BLaER1 (cell line): Measurements from ENCODE around the gene EXOC6B.

Experiments
- H3K27ac ChIP-seq: shearing (Covaris generic); formaldehyde crosslinking; 2 replicates; pipeline ENCODE4 v1.8.1; 2022
- H3K27me3 ChIP-seq: shearing (Covaris generic); formaldehyde crosslinking; 2 replicates; pipeline ENCODE4 v1.8.1; 2022
- H3K36me3 ChIP-seq: shearing (Covaris generic); formaldehyde crosslinking; 2 replicates; pipeline ENCODE4 v1.8.1; 2022
- H3K4me1 ChIP-seq: shearing (Covaris generic); formaldehyde crosslinking; 2 replicates; pipeline ENCODE4 v1.8.1; 2022
- H3K4me2 ChIP-seq: shearing (Covaris generic); formaldehyde crosslinking; 2 replicates; pipeline ENCODE4 v1.8.1; 2022
- H3K4me3 ChIP-seq: shearing (Covaris generic); formaldehyde crosslinking; 2 replicates; pipeline ENCODE4 v1.8.1; 2022
- H3K9ac ChIP-seq: shearing (Covaris generic); formaldehyde crosslinking; 2 replicates; pipeline ENCODE4 v1.8.1; 2022
- H3K9me3 ChIP-seq: shearing (Covaris generic); formaldehyde crosslinking; 2 replicates; pipeline ENCODE4 v1.8.1; 2022
- H4K20me1 ChIP-seq: shearing (Covaris generic); formaldehyde crosslinking; 2 replicates; pipeline ENCODE4 v1.8.1; 2022
- Cebpa-rat ChIP-seq: shearing (Covaris generic); IDR thresholded peaks from 2 replicates; pipeline ENCODE4 v1.8.1; 2022

Gene EXOC6B

DNA sequence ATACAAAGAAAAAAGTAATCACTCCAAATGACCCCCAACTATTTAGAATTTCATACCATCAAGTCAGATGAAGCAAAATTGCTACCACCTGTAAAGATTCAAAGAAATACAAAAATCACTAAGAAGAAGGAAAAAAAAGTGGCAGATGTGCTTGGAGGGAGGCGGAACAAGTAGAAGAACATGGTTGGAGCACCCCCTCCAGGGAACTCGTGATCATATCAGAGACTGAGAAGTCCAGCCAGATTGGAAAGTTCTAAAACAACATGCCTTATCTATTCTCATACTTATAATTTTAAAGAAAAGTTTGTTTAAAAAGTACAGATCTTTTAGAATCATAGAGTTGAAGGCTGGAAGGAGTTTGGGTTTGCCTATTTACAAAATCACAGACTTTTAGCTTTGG, 564.8 kb downstream of the EXOC6B start:
- no peak overlapping the region for H3K9ac ChIP-seq
- TF ChIP-seq Cebpa-rat: no peak
- no peak overlapping the region for H3K4me3 ChIP-seq
- H3K4me2 ChIP-seq: no peak overlapping the region
- H3K27ac ChIP-seq: no peak overlapping the region
- H4K20me1 ChIP-seq: no peaks in the 10 kb centered on the region
- H3K4me1 ChIP-seq: peaks cover 9% of the 10 kb centered on the region
- no peaks in the 10 kb centered on the region for H3K9me3 ChIP-seq
- no peaks in the 10 kb centered on the region for H3K36me3 ChIP-seq
- H3K27me3 ChIP-seq: no peaks in the 10 kb centered on the region

DNA sequence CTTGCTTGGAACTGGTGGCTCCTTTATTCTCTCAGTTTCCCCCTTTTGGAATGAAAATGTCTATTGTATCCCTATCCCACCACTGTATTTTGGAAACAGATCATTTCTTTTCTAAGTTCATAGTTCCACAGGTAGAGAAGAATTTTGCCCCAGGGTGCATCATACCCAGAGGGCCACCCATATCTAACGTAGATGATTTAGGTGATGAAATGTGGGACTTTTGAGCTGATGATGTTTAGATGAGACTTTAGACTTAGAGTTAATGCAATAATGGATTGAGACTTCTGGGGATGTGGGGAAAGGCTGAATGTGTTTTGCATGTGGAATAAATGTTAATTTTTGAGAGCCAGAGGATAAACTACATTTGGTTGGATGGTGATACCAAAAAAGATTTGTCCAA, 570.3 kb downstream of the EXOC6B start:
- no peak overlapping the region for H3K9ac ChIP-seq
- TF ChIP-seq Cebpa-rat: no peak
- peaks cover 9% of the 10 kb centered on the region for H3K4me1 ChIP-seq
- no peaks in the 10 kb centered on the region for H3K9me3 ChIP-seq
- no peak overlapping the region for H3K27ac ChIP-seq
- H3K27me3 ChIP-seq: no peaks in the 10 kb centered on the region
- H3K4me2 ChIP-seq: no peak overlapping the region
- no peak overlapping the region for H3K4me3 ChIP-seq
- no peaks in the 10 kb centered on the region for H3K36me3 ChIP-seq
- H4K20me1 ChIP-seq: no peaks in the 10 kb centered on the region

DNA sequence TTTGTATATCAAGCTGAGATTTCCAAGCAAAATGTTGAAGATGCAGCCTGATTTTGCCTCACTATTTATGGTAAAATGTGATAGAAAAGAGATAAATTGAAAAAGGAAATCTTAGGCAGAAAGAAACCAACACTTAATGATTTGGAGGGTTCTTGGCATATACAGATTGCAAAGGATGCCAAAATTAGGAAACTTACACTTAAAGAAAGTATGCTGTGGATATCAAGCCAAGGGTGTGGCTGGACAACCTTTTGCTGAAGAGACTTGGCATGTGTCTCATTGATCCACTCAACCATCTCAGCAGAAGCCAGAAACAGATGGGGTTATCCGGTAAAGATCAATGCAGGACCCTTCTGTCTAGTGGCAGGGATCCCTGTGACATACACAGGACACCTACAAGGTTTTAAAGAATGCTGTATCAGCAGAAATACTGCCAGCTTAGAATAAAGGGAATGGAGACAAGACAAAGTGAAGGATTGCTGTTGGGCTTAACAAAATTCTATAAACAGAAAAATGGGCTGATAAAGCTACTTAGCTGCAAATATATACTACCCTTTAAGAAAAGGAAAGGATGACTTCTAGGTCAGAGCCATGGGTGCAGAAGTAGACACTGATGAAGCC, 570.9 kb downstream of the EXOC6B start:
- H3K36me3 ChIP-seq: no peaks in the 10 kb centered on the region
- no peak overlapping the region for H3K4me2 ChIP-seq
- peaks cover 9% of the 10 kb centered on the region for H3K4me1 ChIP-seq
- H3K4me3 ChIP-seq: no peak overlapping the region
- no peak for TF ChIP-seq Cebpa-rat
- H3K9ac ChIP-seq: no peak overlapping the region
- H3K27me3 ChIP-seq: no peaks in the 10 kb centered on the region
- H4K20me1 ChIP-seq: no peaks in the 10 kb centered on the region
- no peak overlapping the region for H3K27ac ChIP-seq
- H3K9me3 ChIP-seq: no peaks in the 10 kb centered on the region

DNA sequence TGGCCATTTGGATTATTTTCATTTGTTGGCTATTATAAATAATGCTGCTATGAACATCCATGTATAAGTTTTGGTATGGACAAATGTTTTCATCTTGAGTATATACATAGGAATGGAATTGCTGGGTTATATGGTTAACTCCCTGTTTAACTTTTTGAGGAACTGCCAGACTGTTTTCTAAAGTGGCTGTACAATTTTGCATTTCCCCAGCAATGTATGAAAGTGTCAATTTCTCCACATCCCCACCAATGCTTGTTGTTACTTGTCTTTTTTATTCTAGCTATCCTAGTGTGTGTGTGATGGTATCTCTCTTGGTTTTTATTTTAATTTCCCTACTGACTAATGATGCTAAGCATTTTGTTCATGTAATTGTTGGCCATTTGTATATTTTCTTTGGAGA, 587.5 kb downstream of the EXOC6B start:
- no peak overlapping the region for H3K4me2 ChIP-seq
- H3K4me1 ChIP-seq: peaks cover 9% of the 10 kb centered on the region
- H3K36me3 ChIP-seq: no peaks in the 10 kb centered on the region
- H3K9me3 ChIP-seq: no peaks in the 10 kb centered on the region
- H4K20me1 ChIP-seq: no peaks in the 10 kb centered on the region
- no peak for TF ChIP-seq Cebpa-rat
- H3K27me3 ChIP-seq: no peaks in the 10 kb centered on the region
- no peak overlapping the region for H3K9ac ChIP-seq
- H3K27ac ChIP-seq: no peak overlapping the region
- no peak overlapping the region for H3K4me3 ChIP-seq

DNA sequence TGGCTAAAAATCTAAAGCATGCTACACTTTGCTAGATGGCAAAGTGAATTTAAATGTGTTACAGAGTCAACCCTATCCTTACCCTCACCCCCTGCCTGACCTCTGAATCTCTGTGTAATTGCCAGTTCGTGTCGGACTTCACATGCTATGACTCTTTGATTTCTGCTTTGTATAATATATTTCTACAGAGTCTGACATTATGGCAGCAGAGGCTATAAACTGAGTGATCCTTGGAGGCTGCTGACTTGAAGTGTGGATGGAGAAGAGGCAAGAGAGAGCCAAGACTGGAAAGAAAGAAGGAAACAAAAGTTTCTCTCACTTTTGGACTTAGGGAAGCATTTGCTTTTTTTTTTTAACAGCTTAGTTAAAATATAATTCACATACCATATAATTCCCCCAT, 588.3 kb downstream of the EXOC6B start:
- Histone ChIP-seq H3K9me3 (no peaks in the 10 kb centered on the region), H3K4me2 (no peak overlapping the region), H3K27me3 (no peaks in the 10 kb centered on the region), H4K20me1 (no peaks in the 10 kb centered on the region), H3K4me3 (no peak overlapping the region), H3K4me1 (peaks cover 9% of the 10 kb centered on the region), H3K9ac (no peak overlapping the region), H3K27ac (no peak overlapping the region), H3K36me3 (no peaks in the 10 kb centered on the region)
- no peak for TF ChIP-seq Cebpa-rat

DNA sequence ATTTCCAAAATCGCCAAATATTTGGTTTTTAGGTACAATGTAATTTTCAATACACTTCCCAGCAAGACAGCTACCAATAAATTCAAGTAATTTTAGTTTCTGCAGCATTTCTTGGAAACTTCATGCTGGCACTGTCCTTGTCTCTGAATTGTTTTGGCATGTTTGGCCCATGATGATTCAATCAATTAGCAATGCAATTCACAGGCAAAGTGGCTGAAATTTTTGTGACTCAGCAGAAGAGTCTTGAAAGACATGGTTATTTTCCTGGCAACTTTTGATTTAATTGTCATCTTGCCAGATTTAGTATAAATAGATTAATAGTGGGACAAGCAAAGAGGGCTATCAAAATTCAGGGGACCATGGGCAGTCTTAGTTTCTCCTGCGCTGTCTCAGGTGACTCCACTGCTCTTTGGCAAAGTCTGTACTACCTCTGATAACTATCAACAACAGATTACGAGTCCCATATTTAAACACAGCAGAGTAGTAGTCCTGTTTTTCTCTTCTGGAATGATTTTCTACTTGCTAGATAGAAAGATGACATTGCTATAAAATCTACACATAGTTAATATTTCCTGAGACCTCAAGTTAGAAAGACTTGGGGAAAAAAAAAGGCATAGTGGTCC, 589.3 kb downstream of the EXOC6B start:
- Histone ChIP-seq H3K27me3 (no peaks in the 10 kb centered on the region), H3K36me3 (no peaks in the 10 kb centered on the region), H3K27ac (no peak overlapping the region), H4K20me1 (no peaks in the 10 kb centered on the region), H3K9me3 (no peaks in the 10 kb centered on the region), H3K4me3 (no peak overlapping the region), H3K4me2 (no peak overlapping the region), H3K9ac (no peak overlapping the region), H3K4me1 (peaks cover 4% of the 10 kb centered on the region)
- TF ChIP-seq Cebpa-rat: no peak

DNA sequence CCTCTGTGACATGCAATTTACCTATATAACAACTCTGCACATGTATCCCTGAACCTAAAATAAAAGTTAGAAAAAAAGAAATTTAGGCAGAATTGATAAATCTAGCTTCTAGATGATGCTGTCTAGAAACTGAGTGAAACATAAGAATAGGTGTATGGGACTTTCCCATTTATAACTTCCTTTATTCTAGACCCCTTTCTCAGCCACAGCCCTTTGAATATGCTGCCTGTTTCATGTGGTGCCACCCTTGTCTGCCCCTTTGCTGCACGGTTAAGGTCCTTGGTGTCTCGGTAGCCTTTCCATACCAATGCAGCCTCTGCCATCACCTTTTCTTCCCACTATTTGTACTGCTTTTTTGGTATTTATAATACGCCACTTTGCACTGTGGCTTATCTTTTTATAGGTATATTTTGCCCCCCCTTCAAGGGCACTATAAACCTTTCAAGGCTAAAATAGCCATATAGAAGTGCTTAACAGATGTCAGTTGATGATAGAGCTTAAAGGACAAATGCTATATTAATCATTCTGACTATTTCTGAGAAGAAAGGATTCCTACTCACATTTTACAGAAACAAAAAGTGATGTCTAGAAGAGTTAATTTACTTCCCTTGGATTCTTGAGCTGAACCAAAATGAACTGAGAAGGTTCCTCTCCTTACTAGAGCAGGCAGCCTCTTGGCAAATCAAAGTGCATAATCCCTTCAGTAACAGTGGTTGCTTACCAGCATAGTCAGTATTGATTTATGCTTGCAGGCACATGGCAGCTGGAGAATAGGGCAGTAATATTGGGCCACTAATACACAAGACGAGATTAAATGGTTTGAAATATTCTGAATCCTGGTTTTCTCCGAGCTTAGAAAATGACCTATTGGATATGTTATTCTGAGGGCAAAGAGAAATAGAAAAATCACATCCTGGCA, 590.1 kb downstream of the EXOC6B start:
- H3K36me3 ChIP-seq: no peaks in the 10 kb centered on the region
- no peaks in the 10 kb centered on the region for H3K4me1 ChIP-seq
- H3K9me3 ChIP-seq: no peaks in the 10 kb centered on the region
- H3K4me2 ChIP-seq: no peak overlapping the region
- H3K9ac ChIP-seq: no peak overlapping the region
- no peak overlapping the region for H3K27ac ChIP-seq
- TF ChIP-seq Cebpa-rat: no peak
- H4K20me1 ChIP-seq: no peaks in the 10 kb centered on the region
- no peaks in the 10 kb centered on the region for H3K27me3 ChIP-seq
- no peak overlapping the region for H3K4me3 ChIP-seq

DNA sequence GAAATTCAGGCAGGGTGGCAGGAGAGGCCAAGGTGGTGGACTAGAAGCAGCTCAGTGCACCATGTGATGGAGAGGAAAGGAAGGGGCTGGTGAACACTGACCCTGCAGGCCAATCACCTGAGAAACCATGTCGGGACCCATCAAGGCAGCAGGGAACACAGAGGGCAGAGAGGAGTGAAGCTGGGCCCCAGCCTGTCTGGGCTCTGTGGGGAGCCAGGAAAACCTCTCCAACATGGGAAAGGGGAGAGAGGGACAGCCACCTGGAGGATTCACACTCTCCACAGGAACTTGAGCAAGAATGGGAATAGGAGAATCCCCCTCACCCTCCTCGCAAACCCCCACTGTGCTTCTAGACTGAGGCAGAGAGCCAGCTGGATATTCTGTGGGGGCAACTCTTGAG, 592.6 kb downstream of the EXOC6B start:
- Histone ChIP-seq H3K9ac (no peak overlapping the region), H4K20me1 (no peaks in the 10 kb centered on the region), H3K4me2 (no peak overlapping the region), H3K4me3 (no peak overlapping the region), H3K9me3 (no peaks in the 10 kb centered on the region), H3K27ac (no peak overlapping the region), H3K27me3 (no peaks in the 10 kb centered on the region), H3K36me3 (no peaks in the 10 kb centered on the region), H3K4me1 (no peaks in the 10 kb centered on the region)
- TF ChIP-seq Cebpa-rat: no peak

DNA sequence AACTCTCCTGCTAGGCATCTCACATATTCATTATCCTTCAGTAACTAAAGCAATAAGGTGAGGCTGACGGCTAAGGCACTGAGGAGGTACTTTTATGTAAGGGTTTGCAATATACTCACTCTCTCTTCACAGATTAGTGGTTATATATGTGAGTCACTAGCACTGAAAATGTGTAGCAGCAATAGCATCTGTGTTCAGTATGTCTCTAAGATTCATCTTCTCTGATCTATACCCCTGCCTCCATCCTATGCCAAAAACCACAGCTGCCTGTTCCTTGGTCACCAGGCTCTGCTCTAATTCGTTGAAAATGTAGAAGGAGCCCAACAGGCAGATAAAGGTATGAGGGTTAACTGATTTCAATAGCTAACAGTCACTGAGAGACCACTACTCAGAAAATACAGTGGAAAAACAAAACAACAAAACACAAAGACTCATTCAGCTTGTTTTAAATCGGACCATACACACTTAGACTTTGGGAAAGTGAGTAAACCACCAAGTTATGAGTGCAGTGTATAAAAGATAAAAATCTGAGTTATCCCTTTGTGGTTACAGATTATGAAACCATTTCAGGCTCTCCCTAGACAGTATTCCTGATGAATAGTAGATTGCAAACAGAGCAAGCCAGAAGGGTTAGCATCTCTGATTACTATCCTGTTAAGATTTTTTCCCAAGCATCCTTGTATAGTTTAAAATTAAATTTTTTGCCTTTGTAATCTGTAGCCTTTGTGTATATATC, 602.8 kb downstream of the EXOC6B start:
- Histone ChIP-seq H3K4me2 (no peak overlapping the region), H4K20me1 (no peaks in the 10 kb centered on the region), H3K4me3 (no peak overlapping the region), H3K4me1 (peaks cover 4% of the 10 kb centered on the region; the same call in 1 of the 2 replicates), H3K9ac (no peak overlapping the region), H3K9me3 (no peaks in the 10 kb centered on the region), H3K36me3 (no peaks in the 10 kb centered on the region), H3K27me3 (no peaks in the 10 kb centered on the region), H3K27ac (no peak overlapping the region)
- TF ChIP-seq Cebpa-rat: no peak
